ENCODE data around the gene TEPSIN. TPM values are rescaled to one million over a fixed set of nuclear protein-coding genes. Genes with fewer than 3 reads are reported as not detected.

TEPSIN gene
- total and polyA plus RNA-seq, 2 of the 13 experiments (the other 11 are each of a cell fraction or from before 2014, with no cell fraction given): 16.1 to 18.8 TPM

- TF ChIP-seq ZHX2 (IDR thresholded peaks at IDR 0.05; ENCODE audit: low read depth) (peak; percentile 44; the same call in 1 of the 2 replicates), ZHX2 (CRISPR knock-in tag; IDR thresholded peaks at IDR 0.05; ENCODE audit: borderline replicate concordance) (0 out of 2 replicates have a peak, but pooled peaks have one; percentile 1), ZNF205 (CRISPR knock-in tag; IDR thresholded peaks at IDR 0.05) (peak; percentile 10; the same call in 1 of the 2 replicates), ZNF317 (CRISPR knock-in tag; IDR thresholded peaks at IDR 0.05) (peak; percentile 67; the same call in 1 of the 2 replicates), ZNF18 (CRISPR knock-in tag; IDR thresholded peaks at IDR 0.05; ENCODE audit: insufficient replicate concordance) (peak; percentile 80), KMT2B (CRISPR knock-in tag; IDR thresholded peaks at IDR 0.05) (peak; percentile 77), ZBTB38 (CRISPR knock-in tag; IDR thresholded peaks at IDR 0.05) (peak; percentile 51; the same call in 1 of the 2 replicates), MTERF4 (CRISPR knock-in tag; IDR thresholded peaks at IDR 0.05) (no peak; the same call in 1 of the 2 replicates), ZNF121 (CRISPR knock-in tag; IDR thresholded peaks at IDR 0.05) (no peak), ZNF619 (CRISPR knock-in tag; IDR thresholded peaks at IDR 0.05) (no peak; the same call in 1 of the 2 replicates), BHLHE40 (IDR thresholded peaks at IDR 0.05; ENCODE audit: low read length) (no peak), ZNF501 (CRISPR knock-in tag; IDR thresholded peaks at IDR 0.05) (peak; percentile 32; the same call in 1 of the 2 replicates), ZNF549 (CRISPR knock-in tag; IDR thresholded peaks at IDR 0.05) (no peak), BRD4 (CRISPR knock-in tag; IDR thresholded peaks at IDR 0.05) (peak; percentile 41), SRSF1 (optimal IDR thresholded peaks at IDR 0.05; ENCODE audit: low read depth, low read length) (peak; percentile 92), ZNF446 (CRISPR knock-in tag; IDR thresholded peaks at IDR 0.05) (no peak), MATR3 (CRISPR knock-in tag; IDR thresholded peaks at IDR 0.05) (no peak), CCAR2 (optimal IDR thresholded peaks at IDR 0.05; ENCODE audit: low read depth, low read length) (no peak)
These were observed at the start of gene TEPSIN, which contains the start of gene NDUFAF8 (continued) for GRCh38 chr17:81238815-81239713.
